HG03558 (cell line): Measurements from ENCODE around the gene IFNA5.

Experiments
- ATAC-seq: cut with Tn5 transposase; IDR thresholded peaks from one replicate; pipeline ENCODE4 v1.9.1; 2021; ENCODE audit warnings: moderate number of reproducible peaks; ENCODE audit not compliant: unreplicated experiment; ENCODE audit errors: extremely low read depth

The IFNA5 gene

GRCh38 chr9:21294904-21295538, 10.1 kb downstream of the IFNA5 start:
- ATAC-seq: peak; percentile 65

- ATAC-seq: no peak
Observed at GRCh38 chr9:21294364-21294774, 10.7 kb downstream of the IFNA5 start.

GRCh38 chr9:21289848-21290247, 15.3 kb downstream of the IFNA5 start:
- no peak for ATAC-seq

GRCh38 chr9:21287280-21287679, 17.8 kb downstream of the IFNA5 start:
- ATAC-seq: no peak

- no peak for ATAC-seq
Observed at GRCh38 chr9:21286659-21287058, 18.5 kb downstream of the IFNA5 start.

- no peak for ATAC-seq
Observed at GRCh38 chr9:21286099-21286498, 19.0 kb downstream of the IFNA5 start.

- ATAC-seq: no peak
Observed at GRCh38 chr9:21281275-21281674, 23.8 kb downstream of the IFNA5 start.

- ATAC-seq: no peak
Observed at GRCh38 chr9:21268347-21268657, 36.8 kb downstream of the IFNA5 start.

- ATAC-seq: no peak
Observed at GRCh38 chr9:21267485-21268346, 37.4 kb downstream of the IFNA5 start.

- no peak for ATAC-seq
Observed at GRCh38 chr9:21266733-21267484, 38.2 kb downstream of the IFNA5 start.

GRCh38 chr9:21265421-21266189, 39.5 kb downstream of the IFNA5 start:
- ATAC-seq: no peak

- ATAC-seq: no peak
Observed at GRCh38 chr9:21255538-21256212, 49.4 kb downstream of the IFNA5 start.
